GM12878 (cell line): Measurements from ENCODE around the gene ANTKMT. TPM values are rescaled to one million over a fixed set of nuclear protein-coding genes. Genes with fewer than 3 reads are reported as not detected.

Experiments used
- ATAC-seq: fragments of 200-7000 bp; cut with Tn5 transposase; 3 replicates; pipeline ENCODE4 v1.9.1; 2020; ENCODE audit warnings: mild to moderate bottlenecking, moderate library complexity
- BruUV-seq: library from RNA; stranded (reverse); fragments of 400-500 nt; replicated peaks from 2 replicates; lab custom pipeline; 2021; lab: Mats Ljungman, UMichigan
- CTCF ChIA-PET: fragments of 300-600 bp; sonication (Branson Sonifier 250); formaldehyde crosslinking; extraction: SDS; loops from one replicate; lab custom pipeline; 2021; ENCODE audit warnings: inconsistent platforms; lab: Yijun Ruan, JAX
- POLR2A ChIA-PET: fragments of 350-600 bp; formaldehyde crosslinking; extraction: SDS; loops from one replicate; lab custom pipeline; 2021; ENCODE audit warnings: inconsistent platforms; lab: Charles Lee
- RAD21 ChIA-PET: fragments of 300-600 bp; sonication (Branson Sonifier 250); formaldehyde crosslinking; loops from one replicate; lab custom pipeline; 2023; ENCODE audit warnings: antibody characterized with exemption; ENCODE audit not compliant: unreplicated experiment; lab: Charles Lee
- SMC1A ChIA-PET: fragments of 300-600 bp; sonication (Branson Sonifier 250); formaldehyde crosslinking; loops from one replicate; lab custom pipeline; 2023; ENCODE audit not compliant: unreplicated experiment, uncharacterized antibody; lab: Charles Lee
- DNase-seq: peaks from one replicate; pipeline ENCODE4 v3.0.0-alpha.2; 2011; ENCODE audit warnings: low read depth, low spot score
- FAIRE-seq: peaks from 3 replicates; lab custom pipeline; 2011; peaks lifted over from hg19 to GRCh38; lab: Jason Lieb, UNC
- H2AFZ ChIP-seq: 2 replicates; pipeline ENCODE4 v1.6.0; 2011; ENCODE audit warnings: low read depth, low read length, control low read depth; ENCODE audit not compliant: control insufficient read depth
- H3K27ac ChIP-seq: 2 replicates; pipeline ENCODE4 v1.5.1; 2011; ENCODE audit warnings: control low read depth; ENCODE audit not compliant: control insufficient read depth, insufficient read depth
- H3K27me3 ChIP-seq, 2 experiments: replicated peaks in 1 of 2; 2 replicates each; pipeline versions ENCODE4 v1.6.0 to v1.6.1; 2011; ENCODE audit warnings: low read length in 1 of 2; ENCODE audit not compliant: control insufficient read depth in 2 of 2, insufficient read depth in 2 of 2
- H3K36me3 ChIP-seq, 2 experiments: 2 replicates each; pipeline ENCODE4 v1.5.1; 2011; ENCODE audit warnings: low read length in 1 of 2; ENCODE audit not compliant: control insufficient read depth in 2 of 2, insufficient read depth in 2 of 2
- H3K4me1 ChIP-seq: 2 replicates; pipeline ENCODE4 v1.6.1; 2011; ENCODE audit warnings: mild to moderate bottlenecking, low read length, moderate library complexity, mixed read lengths; ENCODE audit not compliant: control insufficient read depth, insufficient read depth
- H3K4me2 ChIP-seq: 2 replicates; pipeline ENCODE4 v1.6.0; 2011; ENCODE audit warnings: control low read depth; ENCODE audit not compliant: control insufficient read depth, insufficient read depth
- H3K4me3 ChIP-seq: fragments of 200-600 bp; sonication (generic); 2 replicates; pipeline ENCODE4 v1.5.1; 2016
- H3K79me2 ChIP-seq: 2 replicates; pipeline ENCODE4 v1.6.0; 2011; ENCODE audit warnings: low read length; ENCODE audit not compliant: control insufficient read depth, insufficient read depth
- H3K9ac ChIP-seq: 2 replicates; pipeline ENCODE4 v1.8.0; 2011; ENCODE audit warnings: low read length, control low read depth, mixed read lengths; ENCODE audit not compliant: control insufficient read depth, insufficient read depth
- H3K9me3 ChIP-seq: replicated peaks from 3 replicates; pipeline ENCODE4 v1.5.1; 2011; ENCODE audit warnings: mild to moderate bottlenecking, low read length; ENCODE audit not compliant: control insufficient read depth, insufficient read depth
- H4K20me1 ChIP-seq: 2 replicates; pipeline ENCODE4 v1.6.0; 2011; ENCODE audit not compliant: control insufficient read depth, insufficient read depth
- FOXK2 ChIP-seq: fragments of 450-650 bp; IDR thresholded peaks from 2 replicates; pipeline ENCODE4 v1.6.1; 2017; ENCODE audit warnings: mild to moderate bottlenecking, moderate library complexity
- POLR2AphosphoS2 ChIP-seq: IDR thresholded peaks from 2 replicates; pipeline ENCODE4 v1.6.1; 2011; ENCODE audit warnings: low read depth, mild to moderate bottlenecking, low read length, improper control_type of control experiment, moderate library complexity
- ZNF384 ChIP-seq: IDR thresholded peaks from 2 replicates; pipeline ENCODE4 v1.6.1; 2012; ENCODE audit warnings: low read depth, mild to moderate bottlenecking, low read length, improper control_type of control experiment, borderline replicate concordance
- WGBS: methylation state at CpG from one replicate; pipeline ENCODE4 v1.1.6; 2016; ENCODE audit warnings: low lambda C conversion rate; ENCODE audit not compliant: insufficient replicate concordance, insufficient coverage; ENCODE audit errors: missing lambda C conversion rate; 5-methylcytosine and 5-hydroxymethylcytosine counted together
- in situ Hi-C: fragments of 300-500 bp; cut with MboI; formaldehyde crosslinking; loops from 9 replicates; pipeline ENCODE4 v1.14.3; 2018; ENCODE audit warnings: mixed read lengths
- intact Hi-C: fragments of 100-400 bp; cut with micrococcal nuclease; formaldehyde crosslinking; loops from one replicate; pipeline ENCODE4 v1.14.2; 2022; ENCODE audit not compliant: unreplicated experiment
- polyA plus RNA-seq, 11 experiments: library from polyadenylated mRNA; depleted of rRNA in 4 of 11; unstranded in 6 of 11; stranded (reverse) in 5 of 11; fragments of >200 nt; fragmentation: Nextera tagmentation in 4 of 11; fragmentation: Illumina TruSeq in 1 of 11; extraction: Ambion mirVana in 4 of 11; extraction: Trizol in 1 of 11; gene quantifications; 1 replicate in 1 of 11; 2 replicates in 10 of 11; pipeline versions ENCODE4 v1.2.1 to v1.2.3, GENCODE V29; 2011 to 2016; ENCODE audit warnings: inconsistent platforms in 2 of 11, missing spikeins in 2 of 11, low read depth in 1 of 11
- total RNA-seq, 4 experiments: library from RNA; depleted of rRNA in 3 of 4; stranded (reverse); fragments of >200 nt in 3 of 4; fragmentation: Illumina TruSeq in 1 of 4; extraction: Trizol in 1 of 4; gene quantifications; 2 replicates each; pipeline versions ENCODE4 v1.2.1 to v1.2.3, GENCODE V29; 2013 to 2021
- TF ChIP-seq, protein P1 (sequence below), 3 experiments: IDR thresholded peaks in 2 of 3; conservative IDR thresholded peaks in 1 of 3; 2 replicates each; pipeline ENCODE4 v1.5.1; 2011; ENCODE audit warnings: low read depth in 3 of 3, low read length in 3 of 3, mild to moderate bottlenecking in 3 of 3, control low read depth in 2 of 3, moderate library complexity in 2 of 3, inconsistent platforms in 1 of 3, mixed read lengths in 1 of 3; ENCODE audit not compliant: control insufficient read depth in 2 of 3, insufficient read depth in 1 of 3; ENCODE audit errors: extremely low read depth in 1 of 3

ANTKMT gene
- total and polyA plus RNA-seq, 10 of the 15 experiments (the other 5 are each of a cell fraction or from before 2014, with no cell fraction given) = 0.58 to 60.5 (median 25.8) TPM

DNA sequence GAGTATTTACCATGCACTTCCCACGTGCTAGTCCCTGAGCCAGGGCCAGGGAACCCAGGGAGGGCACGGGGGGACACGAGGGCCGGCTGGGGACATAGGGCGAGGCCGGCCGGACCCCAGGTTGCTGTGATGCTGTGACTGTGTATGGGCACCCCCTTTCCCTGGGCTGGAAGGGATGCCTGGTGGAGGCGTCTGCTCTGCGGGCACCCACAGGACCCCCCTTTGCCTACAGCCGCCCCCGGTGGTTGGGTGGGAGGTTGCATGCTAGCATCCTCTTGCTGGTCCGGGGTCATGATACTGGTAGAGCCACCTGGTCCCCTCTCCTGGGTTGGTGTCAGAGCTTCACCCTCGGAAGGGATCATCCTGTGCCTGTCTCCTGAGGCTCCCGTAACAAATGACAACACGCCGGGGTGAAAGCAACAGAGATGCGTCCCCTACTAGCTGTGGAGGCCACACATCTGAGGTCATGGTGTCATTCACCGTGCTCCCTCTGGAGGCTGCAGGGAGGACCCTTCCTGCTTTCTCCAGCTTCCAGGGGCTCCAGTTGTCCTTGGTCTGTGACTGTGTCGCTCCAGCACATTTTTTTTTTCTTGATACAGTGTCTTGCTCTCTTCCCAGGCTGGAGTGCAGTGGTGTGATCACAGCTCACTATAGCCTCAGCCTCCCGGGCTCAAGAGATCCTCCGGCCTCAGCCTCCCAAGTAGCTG is 23.0 kb downstream of the ANTKMT start:
- CTCF ChIA-PET = interaction anchor here (0.6 to 2.4 kb wide), 5 partner anchors 24 to 767 kb away, joined by 3 to 16 read pairs (median 5); no protein-coding TSS in a partner anchor
- Histone ChIP-seq H4K20me1 (no peaks in the 10 kb centered on the region), H3K4me2 (no peak overlapping the region), H2AFZ (no peak overlapping the region), H3K4me1 (peaks cover 7% of the 10 kb centered on the region), H3K36me3 (no peaks in the 10 kb centered on the region), H3K27me3 (no peaks in the 10 kb centered on the region), H3K9ac (no peak overlapping the region), H3K9me3 (no peaks in the 10 kb centered on the region), H3K79me2 (peaks cover 14% of the 10 kb centered on the region), H3K4me3 (no peak overlapping the region), H3K27ac (no peak overlapping the region)
- no TSS peak for BruUV-seq
- intact Hi-C loops (loop anchor here (5.0 kb wide), 1 partner anchor 43 kb away; the partner anchor contains the start of genes CHTF18 and RPUSD1), in situ Hi-C loops (loop anchor here (5.0 kb wide), 1 partner anchor 43 kb away; the partner anchor contains the start of genes CHTF18 and RPUSD1)
- POLR2A ChIA-PET = interaction anchor here (0.7 kb wide), 1 partner anchor 23 kb away, joined by 3 read pairs; no protein-coding TSS in a partner anchor
- TF ChIP-seq POLR2AphosphoS2 (no peak), ZNF384 (no peak), FOXK2 (no peak)
- TF ChIP-seq, protein P1, sequence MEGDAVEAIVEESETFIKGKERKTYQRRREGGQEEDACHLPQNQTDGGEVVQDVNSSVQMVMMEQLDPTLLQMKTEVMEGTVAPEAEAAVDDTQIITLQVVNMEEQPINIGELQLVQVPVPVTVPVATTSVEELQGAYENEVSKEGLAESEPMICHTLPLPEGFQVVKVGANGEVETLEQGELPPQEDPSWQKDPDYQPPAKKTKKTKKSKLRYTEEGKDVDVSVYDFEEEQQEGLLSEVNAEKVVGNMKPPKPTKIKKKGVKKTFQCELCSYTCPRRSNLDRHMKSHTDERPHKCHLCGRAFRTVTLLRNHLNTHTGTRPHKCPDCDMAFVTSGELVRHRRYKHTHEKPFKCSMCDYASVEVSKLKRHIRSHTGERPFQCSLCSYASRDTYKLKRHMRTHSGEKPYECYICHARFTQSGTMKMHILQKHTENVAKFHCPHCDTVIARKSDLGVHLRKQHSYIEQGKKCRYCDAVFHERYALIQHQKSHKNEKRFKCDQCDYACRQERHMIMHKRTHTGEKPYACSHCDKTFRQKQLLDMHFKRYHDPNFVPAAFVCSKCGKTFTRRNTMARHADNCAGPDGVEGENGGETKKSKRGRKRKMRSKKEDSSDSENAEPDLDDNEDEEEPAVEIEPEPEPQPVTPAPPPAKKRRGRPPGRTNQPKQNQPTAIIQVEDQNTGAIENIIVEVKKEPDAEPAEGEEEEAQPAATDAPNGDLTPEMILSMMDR (IDR thresholded peaks at IDR 0.05 in 2 of 3, conservative IDR thresholded peaks at IDR 0.05 in 1 of 3; ENCODE audit: control insufficient read depth in 2 of 3, extremely low read depth in 1 of 3, insufficient read depth in 1 of 3, low read depth in 3 of 3, low read length in 3 of 3) = peak in 1 of 3 experiments; percentile 29; a peak in 1 of 6 replicates
- DNase-seq (no peak), ATAC-seq (no peak), FAIRE-seq (no peak)
- RAD21 ChIA-PET = no interaction called here
- SMC1A ChIA-PET = no interaction called here
- WGBS = 62% methylated on average over 21 of the region's 21 CpGs
